ENCODE data around the gene RNH1. TPM values are rescaled to one million over a fixed set of nuclear protein-coding genes. Genes with fewer than 3 reads are reported as not detected.

The RNH1 gene
- total RNA-seq, 1 donor from 2014 or later: 163 TPM

- TF ChIP-seq CTCF (conservative IDR thresholded peaks at IDR 0.05; ENCODE audit: low read depth, low read length): no peak
- H3K4me3 ChIP-seq (ENCODE audit: low read depth, low read length): no peak overlapping the region
- DNase-seq (ENCODE audit: low read depth): no peak
Measured at GRCh38 chr11:468493-468892, 38.5 kb downstream of the RNH1 start.

GRCh38 chr11:468036-468435 is 39.0 kb downstream of the RNH1 start:
- H3K4me3 ChIP-seq (ENCODE audit: low read depth, low read length): no peak overlapping the region
- no peak for DNase-seq (ENCODE audit: low read depth)
- TF ChIP-seq CTCF (conservative IDR thresholded peaks at IDR 0.05; ENCODE audit: low read depth, low read length): no peak

- H3K4me3 ChIP-seq (ENCODE audit: low read depth, low read length): no peak overlapping the region
- DNase-seq (ENCODE audit: low read depth): no peak
- no peak for TF ChIP-seq CTCF (conservative IDR thresholded peaks at IDR 0.05; ENCODE audit: low read depth, low read length)
Measured at GRCh38 chr11:465896-466530, 41.0 kb downstream of the RNH1 start.

- TF ChIP-seq CTCF (conservative IDR thresholded peaks at IDR 0.05; ENCODE audit: low read depth, low read length): no peak
- DNase-seq (ENCODE audit: low read depth): no peak
- no peak overlapping the region for H3K4me3 ChIP-seq (ENCODE audit: low read depth, low read length)
Measured at GRCh38 chr11:464316-464715, 42.7 kb downstream of the RNH1 start.

- no peak overlapping the region for H3K4me3 ChIP-seq (ENCODE audit: low read depth, low read length)
- no peak for DNase-seq (ENCODE audit: low read depth)
Measured at GRCh38 chr11:462107-462890, 44.7 kb downstream of the RNH1 start.

GRCh38 chr11:461626-462025 is 45.4 kb downstream of the RNH1 start:
- TF ChIP-seq CTCF (conservative IDR thresholded peaks at IDR 0.05; ENCODE audit: low read depth, low read length): no peak
- H3K4me3 ChIP-seq (ENCODE audit: low read depth, low read length): no peak overlapping the region
- no peak for DNase-seq (ENCODE audit: low read depth)

More at GRCh38 chr11:462107-462890, 44.7 kb downstream of the RNH1 start:
- no peak for TF ChIP-seq CTCF (conservative IDR thresholded peaks at IDR 0.05; ENCODE audit: low read depth, low read length)

Data from epithelial cell of proximal tubule (primary cell).